A673 (cell line): ENCODE measurements around the gene ARHGEF40. TPM values are rescaled to one million over a fixed set of nuclear protein-coding genes. Genes with fewer than 3 reads are reported as not detected.

Experiments
- BruUV-seq: library from RNA; stranded (reverse); fragments of 400-500 nt; replicated peaks from 2 replicates; lab custom pipeline; 2021; lab: Mats Ljungman, UMichigan
- CTCF ChIA-PET: fragments of 300-600 bp; sonication (Branson Sonifier 250); formaldehyde crosslinking; loops from one replicate; lab custom pipeline; 2022; ENCODE audit warnings: antibody characterized with exemption; lab: Charles Lee
- POLR2A ChIA-PET: fragments of 300-600 bp; sonication (Branson Sonifier 250); formaldehyde crosslinking; loops from one replicate; lab custom pipeline; 2022; ENCODE audit warnings: antibody characterized with exemption; ENCODE audit not compliant: low non-redundant PET; lab: Charles Lee
- DNase-seq: peaks from one replicate; pipeline ENCODE4 v3.0.0-alpha.2; 2015; ENCODE audit warnings: low spot score
- H3K27ac ChIP-seq: fragments of 200-600 bp; sonication (generic); 2 replicates; pipeline ENCODE4 v1.5.1; 2016; ENCODE audit warnings: mixed run types, low read depth, mild to moderate bottlenecking, mixed read lengths, antibody characterized with exemption, low read length; ENCODE audit not compliant: poor library complexity, severe bottlenecking
- H3K27me3 ChIP-seq: fragments of 200-600 bp; sonication (generic); replicated peaks from 2 replicates; pipeline ENCODE4 v1.6.1; 2017; ENCODE audit warnings: mixed run types, low read depth, mild to moderate bottlenecking, mixed read lengths, antibody characterized with exemption, low read length; ENCODE audit not compliant: insufficient read depth, poor library complexity
- H3K36me3 ChIP-seq: fragments of 200-600 bp; sonication (generic); 2 replicates; pipeline ENCODE4 v1.6.1; 2016; ENCODE audit warnings: mixed run types, mild to moderate bottlenecking, mixed read lengths, antibody characterized with exemption, low read length; ENCODE audit not compliant: insufficient read depth, poor library complexity, severe bottlenecking
- H3K4me1 ChIP-seq: fragments of 200-600 bp; sonication (generic); 2 replicates; pipeline ENCODE4 v1.6.1; 2017; ENCODE audit warnings: mixed run types, mild to moderate bottlenecking, mixed read lengths, antibody characterized with exemption, low read length; ENCODE audit not compliant: insufficient read depth, poor library complexity, severe bottlenecking
- H3K4me3 ChIP-seq: fragments of 200-600 bp; sonication (generic); 2 replicates; pipeline ENCODE4 v1.5.1; 2016; ENCODE audit warnings: low read depth, mixed run types, mild to moderate bottlenecking, mixed read lengths, low read length; ENCODE audit not compliant: poor library complexity, severe bottlenecking
- H3K9me3 ChIP-seq: fragments of 200-600 bp; sonication (generic); 2 replicates; pipeline ENCODE4 v1.6.1; 2016; ENCODE audit warnings: mixed run types, low read depth, mild to moderate bottlenecking, mixed read lengths, antibody characterized with exemption, low read length; ENCODE audit not compliant: poor library complexity, severe bottlenecking
- EZH2 ChIP-seq: fragments of 200-600 bp; sonication (generic); IDR thresholded peaks from 2 replicates; pipeline ENCODE4 v1.6.1; 2017; ENCODE audit warnings: borderline replicate concordance, low read depth, mild to moderate bottlenecking, mixed read lengths, antibody characterized with exemption, low read length; ENCODE audit not compliant: poor library complexity, severe bottlenecking
- intact Hi-C: fragments of 100-400 bp; cut with micrococcal nuclease; formaldehyde crosslinking; loops from one replicate; pipeline ENCODE4 v1.10.0; 2022; ENCODE audit not compliant: unreplicated experiment
- total RNA-seq: library from RNA; stranded (reverse); gene quantifications from 2 replicates; pipeline ENCODE4 v1.2.3, GENCODE V29; 2021
- TF ChIP-seq, protein P1 (sequence below): fragments of 300-800, 200-600 bp; sonication (generic); conservative IDR thresholded peaks from 2 replicates; pipeline ENCODE4 v1.5.1; 2017; ENCODE audit warnings: low read depth, mild to moderate bottlenecking, antibody characterized with exemption, low read length, moderate library complexity, mixed read lengths

Gene ARHGEF40
- total RNA-seq, 1 experiment from 2014 or later: 89.6 TPM

- intact Hi-C loops: no loop called here
- Histone ChIP-seq H3K9me3 (no peaks in the 10 kb centered on the region), H3K27me3 (no peaks in the 10 kb centered on the region), H3K36me3 (no peaks in the 10 kb centered on the region), H3K4me1 (no peaks in the 10 kb centered on the region), H3K27ac (no peak overlapping the region), H3K4me3 (no peak overlapping the region)
- no peak for TF ChIP-seq EZH2
- TF ChIP-seq, protein P1, sequence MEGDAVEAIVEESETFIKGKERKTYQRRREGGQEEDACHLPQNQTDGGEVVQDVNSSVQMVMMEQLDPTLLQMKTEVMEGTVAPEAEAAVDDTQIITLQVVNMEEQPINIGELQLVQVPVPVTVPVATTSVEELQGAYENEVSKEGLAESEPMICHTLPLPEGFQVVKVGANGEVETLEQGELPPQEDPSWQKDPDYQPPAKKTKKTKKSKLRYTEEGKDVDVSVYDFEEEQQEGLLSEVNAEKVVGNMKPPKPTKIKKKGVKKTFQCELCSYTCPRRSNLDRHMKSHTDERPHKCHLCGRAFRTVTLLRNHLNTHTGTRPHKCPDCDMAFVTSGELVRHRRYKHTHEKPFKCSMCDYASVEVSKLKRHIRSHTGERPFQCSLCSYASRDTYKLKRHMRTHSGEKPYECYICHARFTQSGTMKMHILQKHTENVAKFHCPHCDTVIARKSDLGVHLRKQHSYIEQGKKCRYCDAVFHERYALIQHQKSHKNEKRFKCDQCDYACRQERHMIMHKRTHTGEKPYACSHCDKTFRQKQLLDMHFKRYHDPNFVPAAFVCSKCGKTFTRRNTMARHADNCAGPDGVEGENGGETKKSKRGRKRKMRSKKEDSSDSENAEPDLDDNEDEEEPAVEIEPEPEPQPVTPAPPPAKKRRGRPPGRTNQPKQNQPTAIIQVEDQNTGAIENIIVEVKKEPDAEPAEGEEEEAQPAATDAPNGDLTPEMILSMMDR: no peak
- no peak for DNase-seq
- POLR2A ChIA-PET: no interaction called here
- CTCF ChIA-PET: no interaction called here
- no TSS peak for BruUV-seq
These were observed 27.2 kb upstream of the ARHGEF40 start for GRCh38 chr14:21042918-21043317.

- TF ChIP-seq, protein P1: no peak
- no peak for TF ChIP-seq EZH2
- no peaks in the 10 kb centered on the region for H3K4me1 ChIP-seq
- H3K27ac ChIP-seq: no peak overlapping the region
- no peaks in the 10 kb centered on the region for H3K36me3 ChIP-seq
- no TSS peak for BruUV-seq
- CTCF ChIA-PET: no interaction called here
- intact Hi-C loops: no loop called here
- DNase-seq: no peak
- no peak overlapping the region for H3K4me3 ChIP-seq
- no peaks in the 10 kb centered on the region for H3K9me3 ChIP-seq
- POLR2A ChIA-PET: no interaction called here
- H3K27me3 ChIP-seq: no peaks in the 10 kb centered on the region
These were observed 26.6 kb upstream of the ARHGEF40 start for GRCh38 chr14:21043387-21043973.

DNA sequence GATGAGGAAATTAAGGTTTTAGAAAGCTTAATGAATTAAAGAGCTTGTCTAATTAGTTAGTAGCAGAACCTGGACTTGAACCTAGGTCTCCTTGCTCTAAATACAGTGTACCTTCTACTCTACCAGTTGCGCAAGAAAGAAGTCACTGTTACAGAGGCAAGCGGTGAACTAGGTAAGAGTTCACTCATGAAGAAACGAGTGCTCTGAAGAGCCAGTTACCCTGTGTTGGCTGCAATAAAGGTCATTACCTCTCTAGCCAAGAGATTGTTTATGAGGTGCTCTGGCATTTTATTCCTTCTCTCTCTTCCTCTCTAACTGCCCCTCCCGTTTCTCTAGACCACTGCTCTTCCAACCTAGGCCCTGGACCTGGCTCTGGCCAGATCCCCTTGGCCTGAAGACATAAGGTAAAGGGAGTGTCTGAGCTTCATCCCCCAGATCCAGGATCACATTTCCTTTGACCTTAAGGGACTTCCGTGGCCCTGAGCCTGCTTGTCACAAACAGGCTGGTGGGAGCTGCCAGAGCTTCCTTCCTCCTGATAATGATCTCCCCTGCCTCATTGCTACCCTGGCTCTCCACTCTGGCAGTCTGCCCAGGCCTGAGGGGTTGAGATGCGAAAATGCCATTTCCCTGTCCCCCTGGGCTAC, 26.0 kb upstream of the ARHGEF40 start:
- no peaks in the 10 kb centered on the region for H3K9me3 ChIP-seq
- TF ChIP-seq, protein P1: no peak
- no peak for TF ChIP-seq EZH2
- H3K4me1 ChIP-seq: no peaks in the 10 kb centered on the region
- H3K27ac ChIP-seq: no peak overlapping the region
- H3K4me3 ChIP-seq: no peak overlapping the region
- intact Hi-C loops: no loop called here
- BruUV-seq: no TSS peak
- no peaks in the 10 kb centered on the region for H3K27me3 ChIP-seq
- POLR2A ChIA-PET: no interaction called here
- DNase-seq: peak; percentile 10
- H3K36me3 ChIP-seq: no peaks in the 10 kb centered on the region
- CTCF ChIA-PET: no interaction called here
